Activated T-cell treated with anti-CD3 and anti-CD28 coated beads, Interleukin-2, amount 50 U/mL, for 1 hour (primary cell): ENCODE results near the gene ARID1B.
"Not testable (repeated sequence)": the region's sequence is repeated elsewhere in the genome, so short reads cannot be mapped to it uniquely, and the experiment has no call there.

Source experiments
- DNase-seq: peaks from one replicate; pipeline ENCODE4 v3.0.0-alpha.2; 2020

ARID1B gene

GRCh38 chr6:156912431-156912830 is 135.3 kb downstream of the ARID1B start:
- no peak for DNase-seq

- no peak for DNase-seq
These were observed 137.0 kb downstream of the ARID1B start for GRCh38 chr6:156914181-156914580.

GRCh38 chr6:156916130-156916801 is 139.1 kb downstream of the ARID1B start:
- no peak for DNase-seq

GRCh38 chr6:156917213-156917612 is 140.0 kb downstream of the ARID1B start:
- no peak for DNase-seq

GRCh38 chr6:156918647-156919046 is 141.5 kb downstream of the ARID1B start:
- DNase-seq, result no peak

GRCh38 chr6:156919370-156919769 is 142.2 kb downstream of the ARID1B start:
- no peak for DNase-seq

GRCh38 chr6:156919814-156920369 is 142.7 kb downstream of the ARID1B start:
- DNase-seq, result no peak

GRCh38 chr6:156924246-156924645 is 147.1 kb downstream of the ARID1B start:
- DNase-seq, result no peak

- no peak for DNase-seq
These were observed 147.8 kb downstream of the ARID1B start for GRCh38 chr6:156925026-156925425.

- no peak for DNase-seq
These were observed 148.8 kb downstream of the ARID1B start for GRCh38 chr6:156925718-156926607.

GRCh38 chr6:156928126-156928525 is 150.9 kb downstream of the ARID1B start:
- no peak for DNase-seq

GRCh38 chr6:156928972-156929371 is 151.8 kb downstream of the ARID1B start:
- DNase-seq, result no peak

GRCh38 chr6:156931283-156931682 is 154.1 kb downstream of the ARID1B start:
- no peak for DNase-seq

GRCh38 chr6:156933201-156934068 is 156.3 kb downstream of the ARID1B start:
- DNase-seq, result no peak

GRCh38 chr6:156934069-156934460 is 156.9 kb downstream of the ARID1B start:
- no peak for DNase-seq

- DNase-seq, result no peak
These were observed 157.8 kb downstream of the ARID1B start for GRCh38 chr6:156935000-156935399.

- DNase-seq, result no peak
These were observed 161.0 kb downstream of the ARID1B start for GRCh38 chr6:156938143-156938542.

- no peak for DNase-seq
These were observed 163.0 kb downstream of the ARID1B start for GRCh38 chr6:156940221-156940620.

GRCh38 chr6:156942266-156942665 is 165.1 kb downstream of the ARID1B start:
- DNase-seq, result no peak

GRCh38 chr6:156943166-156943565 is 166.0 kb downstream of the ARID1B start:
- DNase-seq, result no peak

GRCh38 chr6:156943816-156944215 is 166.6 kb downstream of the ARID1B start:
- DNase-seq, result no peak

- no peak for DNase-seq
These were observed 167.2 kb downstream of the ARID1B start for GRCh38 chr6:156944412-156944811.

GRCh38 chr6:156945789-156946172 is 168.6 kb downstream of the ARID1B start:
- DNase-seq, result not testable (repeated sequence)
